HUDEP-2 (cell line): ENCODE measurements around the gene SCYL2.
"Not testable (repeated sequence)": the region's sequence is repeated elsewhere in the genome, so short reads cannot be mapped to it uniquely, and the experiment has no call there.

Experiments used
- DNase-seq, 76 experiments: peaks; one replicate each; lab custom pipeline; 2025; ENCODE audit not compliant: unreplicated experiment in 76 of 76; lab: John Stamatoyannopoulos, UW

Gene SCYL2

GRCh38 chr12:100266835-100267602 lies at the start of gene SCYL2, which contains the start of gene DEPDC4:
Gene SCYL2 (plus strand): TSS chr12:100267177. CDS start chr12:100282971, 15,794 bp downstream.
Gene DEPDC4 (minus strand): TSS chr12:100267079. CDS start chr12:100267076, 3 bp downstream.
- DNase-seq = peak; percentile 60 to 99 (median 92)

- no peak for DNase-seq
Measured at GRCh38 chr12:100219328-100220109, 47.5 kb upstream of the SCYL2 start.

- no peak for DNase-seq
Measured at GRCh38 chr12:100221523-100221922, 45.5 kb upstream of the SCYL2 start.

GRCh38 chr12:100222173-100222572 lies 44.8 kb upstream of the SCYL2 start:
- not testable (repeated sequence) for DNase-seq

GRCh38 chr12:100225491-100225890 lies 41.5 kb upstream of the SCYL2 start:
- DNase-seq = no peak

GRCh38 chr12:100229036-100229635 lies 37.8 kb upstream of the SCYL2 start:
- peak in 13 of 76 experiments; percentile 1 to 48 (median 7) for DNase-seq

GRCh38 chr12:100229876-100230275 lies 37.1 kb upstream of the SCYL2 start:
- DNase-seq = no peak

GRCh38 chr12:100231873-100232272 lies 35.1 kb upstream of the SCYL2 start:
- not testable (repeated sequence) for DNase-seq

GRCh38 chr12:100234166-100234565 lies 32.8 kb upstream of the SCYL2 start:
- no peak for DNase-seq

GRCh38 chr12:100234591-100235304 lies 32.2 kb upstream of the SCYL2 start:
- peak in 14 of 76 experiments; percentile 2 to 32 (median 6) for DNase-seq

- DNase-seq = no peak
Measured at GRCh38 chr12:100238801-100239200, 28.2 kb upstream of the SCYL2 start.

GRCh38 chr12:100239589-100239988 lies 27.4 kb upstream of the SCYL2 start:
- DNase-seq = no peak

GRCh38 chr12:100243137-100243536 lies 23.8 kb upstream of the SCYL2 start:
- no peak for DNase-seq

- no peak for DNase-seq
Measured at GRCh38 chr12:100247765-100248164, 19.2 kb upstream of the SCYL2 start.

- no peak for DNase-seq
Measured at GRCh38 chr12:100248886-100249285, 18.1 kb upstream of the SCYL2 start.

GRCh38 chr12:100249941-100250340 lies 17.0 kb upstream of the SCYL2 start:
- no peak for DNase-seq

GRCh38 chr12:100251917-100252316 lies 15.1 kb upstream of the SCYL2 start:
- no peak for DNase-seq

- no peak for DNase-seq
Measured at GRCh38 chr12:100253437-100253836, 13.5 kb upstream of the SCYL2 start.

- no peak for DNase-seq
Measured at GRCh38 chr12:100254876-100255275, 12.1 kb upstream of the SCYL2 start.

GRCh38 chr12:100258127-100258526 lies 8.8 kb upstream of the SCYL2 start:
- no peak for DNase-seq

- DNase-seq = no peak
Measured at GRCh38 chr12:100263131-100263530, 3.8 kb upstream of the SCYL2 start.
